ENCODE measurements around the gene TRIM14.
"Not testable (repeated sequence)": the region's sequence is repeated elsewhere in the genome, so short reads cannot be mapped to it uniquely, and the experiment has no call there.

Gene TRIM14

DNA sequence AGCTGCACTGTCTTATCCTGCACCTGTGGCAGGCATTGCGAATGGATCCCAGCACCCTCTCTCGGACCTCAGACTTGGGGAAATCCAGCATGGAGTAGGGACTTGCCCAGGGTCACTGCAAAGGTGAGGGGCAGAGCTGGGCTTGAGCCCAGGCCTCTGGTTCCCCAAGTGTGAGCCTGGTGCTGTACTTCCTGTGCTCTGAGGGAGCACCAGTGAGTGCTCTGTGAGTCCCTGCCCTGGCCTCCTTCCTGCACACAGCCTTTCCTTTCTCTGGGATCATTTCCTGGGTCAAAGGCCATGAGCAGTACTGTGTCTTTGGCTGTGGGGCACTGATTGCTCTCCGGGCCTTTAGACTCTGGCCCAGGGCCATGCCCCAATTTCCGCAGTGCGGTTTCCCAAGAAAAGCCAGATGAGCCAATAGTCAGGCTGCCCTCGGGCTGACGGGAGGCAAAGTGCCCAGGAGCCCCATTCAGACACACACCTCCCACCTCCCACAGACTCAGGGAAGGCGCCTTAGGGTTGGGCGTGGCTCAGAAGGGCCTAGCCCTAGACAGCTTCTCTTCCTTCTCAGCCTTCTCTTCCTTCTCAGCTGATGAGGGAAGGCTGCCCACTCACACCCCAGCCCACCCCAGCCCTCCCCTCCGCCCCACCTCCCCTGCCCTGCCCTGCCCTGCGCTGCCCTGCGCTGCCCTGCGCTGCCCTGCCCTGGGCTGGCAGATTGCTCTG, 23.3 kb upstream of the TRIM14 start:
- DNase-seq (ENCODE audit: low spot score): no peak

DNA sequence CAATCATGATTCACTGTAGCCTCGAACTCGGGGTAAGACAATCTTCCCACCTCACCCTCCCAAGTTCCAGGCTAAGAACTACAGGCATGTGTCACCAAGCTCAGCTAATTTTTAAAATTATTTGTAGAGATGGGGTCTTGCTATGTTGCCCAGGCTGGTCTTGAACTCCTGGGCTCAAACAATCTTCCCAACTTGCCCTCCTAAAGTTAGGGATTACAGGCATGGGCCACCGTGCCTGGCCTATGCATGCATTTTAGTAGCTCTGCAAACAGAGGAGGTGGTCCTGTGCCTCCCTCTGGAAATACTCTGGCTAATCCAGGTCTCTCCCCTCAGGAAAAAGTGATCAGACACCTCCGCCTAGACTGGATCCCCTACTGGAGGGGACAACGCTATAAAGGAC, 21.5 kb upstream of the TRIM14 start:
- no peak for DNase-seq (ENCODE audit: low spot score)

DNA sequence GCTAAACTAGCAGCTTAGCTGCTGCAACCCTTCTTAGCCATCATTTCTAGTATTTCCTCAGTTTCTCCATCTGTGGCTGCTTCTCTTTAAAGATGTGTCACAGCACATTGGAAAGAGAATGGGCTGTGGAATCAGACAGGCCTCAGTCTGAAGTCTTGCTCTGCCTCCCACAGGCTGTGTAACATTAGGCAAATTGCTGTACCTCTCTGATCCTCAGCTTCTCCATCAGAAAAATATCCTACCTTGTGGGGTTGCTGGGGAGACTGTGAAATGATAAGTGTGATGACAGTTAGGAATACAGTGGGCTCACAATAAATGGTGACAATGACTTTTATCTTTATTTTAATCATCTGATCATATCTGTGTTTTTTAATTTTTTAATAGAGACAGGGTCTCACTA, 17.5 kb upstream of the TRIM14 start:
- DNase-seq (ENCODE audit: low spot score): no peak

DNA sequence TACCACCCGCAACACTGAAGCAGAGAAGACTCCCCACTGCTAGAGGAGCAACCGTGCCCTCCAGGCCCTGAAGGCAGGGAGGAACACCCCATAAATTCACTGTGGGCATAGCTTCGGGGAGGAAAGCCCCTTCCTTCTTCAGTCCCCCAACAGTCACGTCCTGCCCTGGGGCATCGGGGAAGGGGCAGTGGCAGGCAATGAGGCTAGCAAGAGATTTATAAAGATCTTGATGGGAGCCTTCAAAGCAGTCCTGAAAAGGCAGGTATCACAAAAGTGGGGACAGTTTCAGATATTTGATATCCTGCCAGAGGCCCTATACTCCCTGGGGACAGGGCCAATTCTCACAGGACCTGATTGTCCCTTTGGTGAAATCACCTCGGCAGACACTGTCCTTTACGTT, 16.9 kb upstream of the TRIM14 start:
- DNase-seq (ENCODE audit: low spot score): no peak

DNA sequence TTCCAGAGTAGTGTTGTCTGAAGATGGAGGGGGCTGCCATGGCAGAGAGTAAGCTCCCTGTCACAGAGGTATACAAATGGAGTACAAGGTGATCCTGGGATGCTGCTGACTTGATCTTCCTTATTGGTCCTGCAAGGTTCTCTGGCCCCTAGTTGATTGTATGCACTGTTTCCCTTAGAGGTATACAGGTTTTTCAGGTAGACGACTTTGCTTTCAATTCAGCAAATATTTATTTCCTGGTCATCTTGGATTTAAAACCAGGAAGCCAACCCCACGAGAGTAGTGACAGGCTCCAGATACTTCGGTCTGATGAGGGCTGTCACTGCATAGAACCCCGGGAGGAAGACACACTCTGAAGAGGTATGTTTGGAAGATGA, 16.5 kb upstream of the TRIM14 start:
- no peak for DNase-seq (ENCODE audit: low spot score)

DNA sequence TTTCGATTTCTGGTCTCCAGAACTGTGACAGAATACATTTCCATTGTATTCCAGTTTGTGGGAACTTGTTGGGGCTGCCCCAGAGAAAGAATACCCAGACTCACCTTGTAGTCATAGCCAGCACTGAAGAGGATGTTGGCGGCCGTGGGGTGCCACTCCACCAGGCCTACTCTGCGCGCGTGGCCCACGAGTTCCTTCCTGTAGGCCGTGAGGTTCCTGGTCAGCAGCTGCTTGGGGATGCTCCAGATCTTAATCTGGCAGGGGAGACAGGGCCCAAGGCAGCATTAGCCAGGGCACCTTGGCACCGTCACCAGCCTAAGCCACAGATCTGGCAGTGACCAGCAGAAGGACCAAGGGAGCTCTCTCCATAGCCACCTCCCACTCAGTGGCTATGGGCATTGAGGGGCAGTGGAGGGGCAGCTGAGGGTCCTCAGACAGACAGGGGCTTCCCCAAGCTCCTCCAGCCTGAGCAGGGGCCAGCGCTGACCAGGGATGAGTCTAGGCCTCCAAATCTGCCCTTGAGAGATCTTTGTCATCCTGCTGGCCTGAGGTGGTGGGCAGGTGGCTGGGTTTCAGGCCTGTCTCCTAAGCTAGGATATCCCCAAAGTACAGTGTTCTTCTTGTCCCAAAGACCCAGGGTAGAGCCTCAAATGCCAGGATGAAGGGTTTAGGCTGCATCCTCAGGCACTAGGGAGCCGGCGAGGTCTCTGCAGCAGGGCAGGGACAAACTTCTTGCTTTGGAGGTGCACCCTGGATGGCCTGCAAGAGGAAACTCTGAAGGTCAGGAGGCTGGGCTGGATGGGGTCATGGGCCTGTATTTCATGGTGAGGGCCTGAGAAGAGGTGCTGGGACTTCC, 15.9 kb upstream of the TRIM14 start:
- no peak for DNase-seq (ENCODE audit: low spot score)

DNA sequence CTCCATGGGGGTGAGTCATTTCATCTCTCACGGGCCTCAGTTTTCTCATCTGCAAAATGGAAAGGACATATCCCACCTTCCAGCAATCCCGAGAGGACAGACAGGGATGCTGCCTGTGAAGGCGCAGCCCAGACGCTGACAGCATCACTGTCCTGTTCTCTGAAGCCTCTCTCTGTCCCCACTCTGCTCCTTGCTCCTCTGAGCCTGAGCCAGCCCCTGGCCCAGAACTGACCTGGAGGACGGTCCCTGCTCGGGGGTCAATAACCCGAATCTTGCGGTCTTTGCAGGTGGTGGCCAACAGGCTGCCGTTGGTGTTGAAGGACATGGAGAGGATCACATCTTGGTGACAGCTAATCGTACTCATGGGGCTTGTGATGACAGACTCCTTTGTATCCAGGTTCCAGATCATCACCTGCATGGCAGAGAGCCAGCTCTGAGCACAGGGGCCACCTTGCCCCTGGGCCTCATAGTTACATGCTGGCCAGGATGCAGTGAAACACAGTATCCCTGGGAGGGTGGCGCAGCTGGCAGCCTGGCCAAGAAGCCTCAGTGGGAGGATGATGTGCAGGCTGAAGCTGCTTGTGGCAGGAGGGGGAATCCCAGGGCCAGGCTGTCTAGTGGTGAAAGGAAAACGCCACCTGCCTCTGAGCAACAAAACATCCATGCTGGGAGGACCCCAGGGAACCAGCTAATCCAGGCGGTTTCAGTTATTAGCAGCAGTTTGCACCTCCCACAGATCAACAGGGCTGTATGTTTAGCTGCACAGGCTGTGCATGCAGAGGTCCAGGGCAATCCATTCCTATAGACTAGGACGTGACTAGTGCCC, 14.0 kb upstream of the TRIM14 start:
- no peak for DNase-seq (ENCODE audit: low spot score)

DNA sequence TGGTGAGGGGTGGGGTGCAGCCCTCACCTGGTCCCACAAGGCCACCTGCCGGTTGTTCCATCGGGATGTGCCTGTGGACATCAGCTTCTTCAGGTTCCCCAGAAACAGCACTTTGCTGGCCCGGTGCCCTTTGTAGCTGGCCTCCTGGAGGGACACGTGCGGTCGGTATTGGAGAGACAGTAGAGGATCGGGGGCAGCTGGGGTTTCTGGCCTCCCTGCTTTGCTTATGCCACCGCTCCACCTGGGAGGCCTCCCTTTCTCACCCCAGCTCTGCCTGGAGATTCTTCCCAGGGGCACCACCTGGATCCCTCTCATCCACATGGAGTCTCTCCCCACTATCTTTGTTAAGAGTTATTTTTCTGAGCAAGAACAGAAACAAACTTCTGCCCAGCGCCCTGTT, 13.1 kb upstream of the TRIM14 start:
- DNase-seq (ENCODE audit: low spot score): no peak

DNA sequence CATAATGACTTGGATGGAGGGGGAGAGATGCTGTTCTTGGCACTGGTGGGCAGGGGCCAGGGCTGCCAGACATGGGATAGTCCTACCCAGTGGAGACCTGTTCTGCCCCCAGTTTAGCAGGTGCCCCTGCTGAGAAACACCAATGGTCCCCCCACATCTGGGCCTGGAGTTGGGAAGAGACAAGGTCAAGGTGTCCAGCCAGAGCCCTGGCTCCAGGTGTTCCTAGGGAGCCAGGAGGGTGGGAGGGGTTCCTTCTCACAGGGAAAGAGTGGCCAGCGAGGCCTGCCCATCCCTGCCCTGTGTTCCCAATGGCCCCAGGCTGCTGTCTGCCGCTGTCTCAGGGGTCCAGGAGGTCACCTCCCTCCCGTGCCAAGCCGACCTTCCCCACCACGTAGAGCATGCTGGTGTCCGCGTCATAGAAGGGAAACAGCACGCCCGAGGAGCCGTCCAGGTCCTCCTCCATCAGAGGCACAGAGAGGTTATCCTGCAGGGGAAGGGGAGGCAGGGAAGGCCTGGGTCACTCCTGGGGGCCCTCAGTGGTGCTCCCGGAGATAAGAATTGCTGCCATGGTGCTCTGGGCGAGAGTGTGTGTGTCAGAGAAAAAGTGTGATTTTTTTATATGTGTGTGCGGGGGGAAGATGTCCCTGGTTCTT, 11.7 kb upstream of the TRIM14 start:
- DNase-seq (ENCODE audit: low spot score): no peak

DNA sequence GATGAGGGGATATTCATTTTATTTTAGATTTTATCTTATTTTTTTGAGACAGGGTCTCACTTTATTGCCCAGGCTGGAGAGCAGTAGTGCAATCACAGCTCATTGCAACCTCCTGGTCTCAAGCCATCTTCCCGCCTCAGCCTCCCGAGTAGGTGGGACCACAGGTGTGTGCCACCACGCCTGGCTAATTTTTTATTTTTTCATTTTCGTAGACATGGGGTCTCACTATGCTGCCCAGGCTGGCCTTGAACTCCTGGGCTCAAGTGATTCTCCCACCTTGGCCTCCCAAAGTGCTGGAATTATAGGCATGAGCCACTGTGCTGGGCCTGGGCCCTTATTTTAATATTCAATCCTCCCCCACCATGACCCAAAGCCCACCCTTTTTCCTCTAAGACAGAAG, 11.0 kb upstream of the TRIM14 start:
- DNase-seq (ENCODE audit: low spot score): not testable (repeated sequence)

DNA sequence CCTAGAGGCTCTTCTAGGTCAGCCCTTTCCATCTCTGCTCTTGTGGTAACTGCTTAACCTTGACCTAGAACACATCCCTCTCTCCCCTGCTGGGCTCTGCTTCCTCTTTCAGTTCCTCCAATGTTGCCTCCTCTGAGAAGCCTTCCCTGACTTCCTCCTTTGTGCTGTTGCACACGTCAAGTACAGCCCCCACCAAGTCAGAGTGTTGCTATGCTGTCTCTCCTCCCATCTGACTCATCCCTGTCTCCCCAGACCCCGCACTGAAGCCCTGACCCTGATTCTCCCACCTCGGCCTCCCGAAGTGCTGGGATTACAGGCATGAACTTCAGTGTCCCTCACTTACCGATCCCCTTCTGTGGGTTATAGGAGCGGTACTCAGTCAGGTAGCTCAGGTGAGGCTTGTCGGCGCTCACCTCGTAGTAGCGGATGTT, 10.4 kb upstream of the TRIM14 start:
- no peak for DNase-seq (ENCODE audit: low spot score)

DNA sequence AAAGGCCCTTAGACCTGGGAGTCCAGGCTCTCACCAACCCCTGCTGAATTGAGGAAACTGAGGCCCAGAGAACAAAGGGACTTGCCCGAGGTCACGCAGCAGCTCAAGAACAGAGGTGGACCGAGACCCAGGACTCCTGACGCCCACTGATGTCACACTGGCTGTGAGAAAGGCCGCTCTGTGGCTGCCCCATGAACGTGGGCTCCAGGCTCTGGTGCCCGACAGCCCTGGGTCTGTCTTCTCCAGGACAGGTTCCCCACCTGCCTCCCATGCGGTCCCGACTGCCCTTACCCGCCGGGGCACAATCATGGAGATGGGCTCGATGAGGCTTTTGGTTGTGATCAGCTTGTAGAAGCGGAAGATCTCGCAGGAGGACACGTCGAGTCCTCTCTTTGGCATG, 9.3 kb upstream of the TRIM14 start:
- DNase-seq (ENCODE audit: low spot score): no peak

DNA sequence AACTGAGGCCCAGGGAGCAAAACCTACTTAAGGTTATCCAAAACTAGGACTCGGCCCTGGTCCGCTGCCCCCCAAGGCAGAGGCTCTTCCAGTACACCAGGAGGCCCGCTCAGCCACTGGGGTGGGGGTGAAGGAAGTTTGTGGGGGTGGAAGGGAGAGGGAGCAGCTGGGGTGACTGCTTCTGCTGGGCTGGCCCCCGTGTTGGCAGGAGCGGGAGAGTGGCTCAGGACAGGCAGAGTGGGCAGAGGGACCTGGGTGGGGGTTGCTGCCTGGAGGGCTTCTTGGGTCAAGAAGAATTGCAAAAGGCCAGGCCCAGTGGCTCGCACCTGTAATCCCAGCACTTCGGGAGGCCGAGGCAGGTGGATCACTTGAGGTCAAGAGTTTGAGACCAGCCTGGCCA, 8.2 kb upstream of the TRIM14 start:
- DNase-seq (ENCODE audit: low spot score): no peak

DNA sequence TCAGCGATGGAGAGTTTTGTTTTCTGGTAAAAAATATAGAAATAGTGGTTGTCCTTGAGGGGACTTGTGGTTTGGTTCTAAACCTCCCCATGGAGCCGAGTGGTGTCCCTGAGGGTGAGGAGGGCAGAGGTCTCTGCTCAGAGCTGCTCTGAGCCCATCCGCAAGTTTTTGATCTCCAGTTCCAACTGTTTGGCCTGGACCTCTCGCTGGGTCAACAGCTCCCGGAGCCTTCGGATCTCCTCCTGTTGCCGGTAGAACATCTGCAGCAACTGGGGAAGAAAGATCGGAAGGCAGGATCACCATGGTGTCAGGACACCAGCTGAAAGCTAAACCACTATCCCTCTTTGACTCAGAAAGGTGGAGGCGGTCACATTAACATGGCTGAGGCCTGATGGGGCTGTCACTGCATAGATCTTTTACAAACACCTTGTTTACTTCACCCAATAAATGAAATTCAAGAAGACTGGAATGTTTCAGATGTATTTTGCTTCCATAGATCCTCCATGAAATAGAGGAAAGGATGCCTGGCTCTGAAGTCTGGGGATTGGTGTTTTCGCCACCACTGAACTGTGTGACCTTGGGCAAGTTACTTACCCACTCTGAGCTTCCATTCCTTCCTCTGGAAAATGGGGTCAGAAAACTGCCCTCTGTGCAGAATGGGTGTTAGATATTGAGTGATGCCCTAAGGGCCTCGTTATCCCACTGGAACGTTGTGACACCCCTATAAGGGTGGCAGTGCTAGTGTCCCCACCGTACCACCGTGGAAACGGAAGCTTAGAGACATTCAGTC, 5.8 kb upstream of the TRIM14 start:
- DNase-seq (ENCODE audit: low spot score): no peak

DNA sequence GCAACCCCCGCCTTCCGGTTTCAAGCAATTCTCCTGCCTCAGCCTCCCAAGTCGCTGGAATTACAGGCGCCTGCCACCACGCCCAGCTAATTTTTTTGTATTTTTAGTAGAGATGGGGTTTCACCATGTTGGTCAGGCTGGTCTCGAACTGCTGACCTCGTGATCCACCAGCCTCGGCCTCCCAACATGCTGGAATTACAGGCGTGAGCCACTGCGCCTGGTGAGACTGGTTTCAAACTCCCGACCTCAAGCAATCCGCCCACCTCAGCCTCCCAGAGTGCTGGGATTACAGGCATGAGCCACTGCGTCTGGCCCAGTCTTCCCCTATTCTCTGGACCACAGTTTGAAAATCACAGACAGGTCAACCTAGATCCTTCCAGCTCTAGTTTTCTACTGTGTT, 5.1 kb upstream of the TRIM14 start:
- DNase-seq (ENCODE audit: low spot score): not testable (repeated sequence)

DNA sequence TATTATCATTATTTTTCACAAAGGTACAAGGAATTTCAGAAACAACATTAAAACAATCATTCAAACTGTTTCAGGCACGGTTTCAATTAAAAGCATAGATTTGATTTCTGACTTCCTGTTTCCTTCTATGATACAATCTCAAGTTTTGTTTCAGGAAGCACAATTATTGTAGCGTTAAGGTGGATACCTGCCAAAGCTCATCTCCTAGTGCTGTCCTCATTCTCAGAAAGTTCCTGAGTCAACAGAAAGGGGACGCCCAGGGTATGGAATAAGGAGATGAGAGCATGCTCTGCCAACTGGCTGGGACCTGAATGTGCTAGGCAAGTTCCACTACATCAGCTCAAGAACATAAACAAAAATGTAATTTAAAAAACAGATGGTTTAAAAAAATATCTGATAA, 2.0 kb upstream of the TRIM14 start:
- DNase-seq (ENCODE audit: low spot score): no peak

DNA sequence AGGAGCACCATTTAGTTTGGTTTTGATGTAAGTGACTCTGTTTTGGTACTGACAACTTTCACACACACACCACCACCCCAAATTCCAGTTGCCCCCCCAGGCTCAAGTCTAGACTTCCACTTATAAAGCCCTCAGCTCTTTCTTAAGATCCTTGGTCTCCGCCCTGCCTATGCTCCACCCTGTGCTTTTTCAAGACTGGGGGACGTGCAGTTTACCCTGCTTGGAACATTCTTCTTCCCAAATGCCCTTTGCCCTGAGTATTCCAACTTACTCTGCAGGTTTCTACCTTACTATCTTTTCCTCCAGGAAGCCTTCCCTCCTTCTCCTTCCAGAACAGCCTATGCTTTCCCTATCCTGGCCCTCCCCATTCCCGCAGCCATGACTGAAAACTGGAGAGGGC, 1.5 kb upstream of the TRIM14 start:
- DNase-seq (ENCODE audit: low spot score): no peak

DNA sequence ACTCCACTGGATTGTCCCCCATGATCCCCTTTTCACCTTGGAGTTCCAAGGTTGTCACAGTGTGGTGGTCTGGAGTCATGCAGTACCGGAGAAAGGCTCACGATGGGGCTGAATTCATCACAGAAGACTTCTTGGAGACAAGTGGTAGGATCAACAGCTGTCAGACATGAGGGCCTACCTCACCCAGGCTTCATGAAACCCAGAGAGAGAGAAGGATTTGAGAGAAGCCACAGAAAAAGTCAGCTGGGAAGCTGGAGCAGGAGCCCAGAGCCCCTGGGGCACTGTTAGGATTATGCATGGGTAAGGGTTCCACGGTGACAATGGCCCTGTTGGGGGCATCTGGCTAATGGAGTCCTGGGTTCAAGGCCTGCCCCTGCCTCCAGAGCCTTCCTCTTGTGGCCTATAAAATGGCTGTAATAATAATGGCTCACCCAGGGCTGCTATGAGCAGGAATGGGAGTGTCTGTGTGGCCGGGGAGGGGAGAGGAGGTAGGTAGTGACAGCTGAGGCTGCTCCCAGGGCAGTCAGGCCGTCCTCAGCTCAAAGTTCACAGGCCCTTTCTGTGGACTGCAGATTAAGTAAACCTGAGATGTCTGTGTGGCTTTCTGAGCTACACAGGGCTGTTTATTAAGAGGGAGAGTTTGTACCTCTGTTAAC, 910 bp downstream of the TRIM14 start:
- peak; percentile 49 for DNase-seq (ENCODE audit: low spot score)

DNA sequence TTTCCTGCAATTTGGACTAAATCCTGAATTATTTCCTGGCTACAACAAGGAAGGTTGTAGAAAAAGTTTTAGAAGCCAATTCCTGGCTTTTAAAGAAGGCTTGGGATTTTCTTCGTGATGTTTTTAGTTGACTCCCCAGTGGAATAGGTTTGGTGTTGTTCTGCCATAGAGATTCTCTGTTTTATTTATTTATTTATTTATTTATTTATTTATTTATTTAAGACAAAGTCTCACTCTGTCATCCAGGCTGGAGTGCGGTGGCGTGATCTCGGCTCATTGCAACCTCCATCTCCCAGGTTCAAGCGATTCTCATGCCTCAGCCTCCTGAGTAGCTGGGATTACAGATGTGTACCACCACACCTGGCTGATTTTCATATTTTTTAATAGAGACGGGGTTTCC, 1.9 kb downstream of the TRIM14 start:
- not testable (repeated sequence) for DNase-seq (ENCODE audit: low spot score)

DNA sequence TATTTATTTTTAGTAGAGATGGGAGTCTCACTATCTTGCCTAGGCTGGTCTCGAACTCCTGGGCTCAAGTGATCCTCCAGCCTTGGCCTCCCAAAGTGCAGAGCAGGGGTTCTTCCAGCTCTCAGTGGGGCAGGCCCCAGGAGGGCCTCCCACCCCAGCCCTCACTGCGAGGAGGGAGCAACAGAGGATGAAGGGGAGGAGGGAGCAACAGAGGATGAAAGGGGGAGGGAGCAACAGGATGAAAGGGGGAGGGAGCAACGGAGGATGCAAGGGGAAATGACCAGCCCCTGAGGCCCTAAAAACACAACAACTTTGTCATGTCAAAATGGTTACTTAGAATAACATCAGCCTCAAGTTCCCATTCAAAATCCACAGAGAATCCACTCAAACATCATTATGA, 10.0 kb downstream of the TRIM14 start:
- no peak for DNase-seq (ENCODE audit: low spot score)

DNA sequence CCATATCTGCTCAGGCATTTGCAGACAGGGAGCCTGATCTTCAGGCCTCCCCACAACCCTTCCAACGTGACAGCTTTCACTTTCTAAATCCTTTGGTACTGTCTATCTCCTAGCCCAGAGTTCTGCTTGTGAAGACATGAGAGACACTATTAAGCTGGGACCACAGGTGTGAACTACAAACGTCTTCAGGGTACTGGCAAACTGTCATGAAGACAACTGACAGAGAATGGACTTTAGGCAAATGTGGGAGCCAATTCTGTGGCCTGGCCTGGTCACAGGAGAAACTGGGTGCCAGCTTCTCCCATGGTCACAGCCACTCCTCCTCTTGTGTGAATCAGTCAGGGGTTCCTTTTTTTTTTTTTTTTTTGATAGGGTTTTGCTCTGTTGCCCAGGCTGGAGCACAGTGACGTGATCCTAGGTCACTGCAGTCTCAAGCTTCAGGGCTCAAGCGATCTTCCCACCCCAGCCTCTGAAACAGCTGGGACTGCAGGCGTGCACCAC, 10.4 kb downstream of the TRIM14 start:
- no peak for DNase-seq (ENCODE audit: low spot score)
